ENCODE data around the gene GTF2H3. TPM values are rescaled to one million over a fixed set of nuclear protein-coding genes. Genes with fewer than 3 reads are reported as not detected.

The GTF2H3 gene
- total and polyA plus RNA-seq, 10 of the 15 experiments (the other 5 are each of a cell fraction or from before 2014, with no cell fraction given), result 20.6 to 62.9 (median 34.7) TPM

- TF ChIP-seq, protein P1, sequence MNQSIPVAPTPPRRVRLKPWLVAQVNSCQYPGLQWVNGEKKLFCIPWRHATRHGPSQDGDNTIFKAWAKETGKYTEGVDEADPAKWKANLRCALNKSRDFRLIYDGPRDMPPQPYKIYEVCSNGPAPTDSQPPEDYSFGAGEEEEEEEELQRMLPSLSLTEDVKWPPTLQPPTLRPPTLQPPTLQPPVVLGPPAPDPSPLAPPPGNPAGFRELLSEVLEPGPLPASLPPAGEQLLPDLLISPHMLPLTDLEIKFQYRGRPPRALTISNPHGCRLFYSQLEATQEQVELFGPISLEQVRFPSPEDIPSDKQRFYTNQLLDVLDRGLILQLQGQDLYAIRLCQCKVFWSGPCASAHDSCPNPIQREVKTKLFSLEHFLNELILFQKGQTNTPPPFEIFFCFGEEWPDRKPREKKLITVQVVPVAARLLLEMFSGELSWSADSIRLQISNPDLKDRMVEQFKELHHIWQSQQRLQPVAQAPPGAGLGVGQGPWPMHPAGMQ (IDR thresholded peaks at IDR 0.05; ENCODE audit: borderline replicate concordance), result no peak
- TF ChIP-seq JUND (IDR thresholded peaks at IDR 0.05; ENCODE audit: low read depth, low read length), result no peak
- peak; percentile 86 for TF ChIP-seq TCF3 (IDR thresholded peaks at IDR 0.05; ENCODE audit: borderline replicate concordance, insufficient read depth, low read depth, low read length)
- TF ChIP-seq GABPA (IDR thresholded peaks at IDR 0.05; ENCODE audit: low read depth), result peak; percentile 100
- no peak for TF ChIP-seq SUZ12 (IDR thresholded peaks at IDR 0.05; ENCODE audit: unreplicated experiment)
- TF ChIP-seq ZZZ3 (IDR thresholded peaks at IDR 0.05; ENCODE audit: control insufficient read depth, insufficient read length, low read depth), result no peak
- no peak for TF ChIP-seq TCF7 (IDR thresholded peaks at IDR 0.05; ENCODE audit: borderline replicate concordance)
- TF ChIP-seq HCFC1 (IDR thresholded peaks at IDR 0.05; ENCODE audit: low read length), result peak; percentile 90
- TF ChIP-seq ZNF217 (IDR thresholded peaks at IDR 0.05), result peak; percentile 16; the same call in 1 of the 2 replicates
- TF ChIP-seq POLR2A (IDR thresholded peaks at IDR 0.05; ENCODE audit: low read depth, low read length), result peak; percentile 99
- no peak for TF ChIP-seq YBX1 (IDR thresholded peaks at IDR 0.05)
These were observed 31.8 kb upstream of the GTF2H3 start, which contains the start of gene DDX55 (continued) for GRCh38 chr12:123601602-123602489.
